Motor neuron (in vitro differentiated cells): Measurements from ENCODE around the gene NRDC. TPM values are rescaled to one million over a fixed set of nuclear protein-coding genes. Genes with fewer than 3 reads are reported as not detected.

Source experiments
- ATAC-seq, 8 experiments: fragments of 200-7000 bp; cut with Tn5 transposase; replicated peaks in 6 of 8; 2 replicates each; pipeline ENCODE4 v1.8.0; 2021; ENCODE audit warnings: mild to moderate bottlenecking in 8 of 8, moderate library complexity in 8 of 8
- H3K27ac ChIP-seq, 2 donors: fragments of 250-450 bp; sonication (Bioruptor Pico); 2 replicates each; pipeline ENCODE4 v1.9.0; 2021; ENCODE audit warnings: antibody characterized with exemption in 2 of 2, mild to moderate bottlenecking in 2 of 2, moderate library complexity in 1 of 2
- H3K4me1 ChIP-seq, 2 donors: fragments of 250-450 bp; sonication (Bioruptor Pico); replicated peaks in 1 of 2; 2 replicates each; pipeline ENCODE4 v1.6.1; 2021; ENCODE audit warnings: antibody characterized with exemption in 2 of 2, mild to moderate bottlenecking in 2 of 2, moderate library complexity in 1 of 2
- H3K4me3 ChIP-seq, 5 donors: fragments of 250-450 bp; sonication (Bioruptor Pico); 2 replicates each; pipeline ENCODE4 v1.9.0; 2021; ENCODE audit warnings: antibody characterized with exemption in 5 of 5, mild to moderate bottlenecking in 5 of 5, moderate library complexity in 4 of 5
- WGBS, 10 experiments: fragments of 450-650 bp; shearing (Covaris generic); methylation state at CpG; one replicate each; pipeline ENCODE4 v1.0.0; 2022; 5-methylcytosine and 5-hydroxymethylcytosine counted together
- in situ Hi-C, 9 experiments: fragments of 400-800 bp; cut with MboI; loops; one replicate each; pipeline ENCODE4 v1.15.0; 2021; ENCODE audit warnings: low sequenced_read_pairs in 9 of 9, low pct_unique_long_range_greater_than_20kb in 2 of 9; ENCODE audit not compliant: unreplicated experiment in 9 of 9
- total RNA-seq, 8 experiments: library from RNA; unstranded; fragments of 300-600 nt; gene quantifications; 2 replicates each; pipeline versions ENCODE4 v1.2.3 to v1.2.4, GENCODE V29; 2022

NRDC gene
- total RNA-seq, 8 experiments from 2014 or later, result 74.2 to 140 (median 98.1) TPM

DNA sequence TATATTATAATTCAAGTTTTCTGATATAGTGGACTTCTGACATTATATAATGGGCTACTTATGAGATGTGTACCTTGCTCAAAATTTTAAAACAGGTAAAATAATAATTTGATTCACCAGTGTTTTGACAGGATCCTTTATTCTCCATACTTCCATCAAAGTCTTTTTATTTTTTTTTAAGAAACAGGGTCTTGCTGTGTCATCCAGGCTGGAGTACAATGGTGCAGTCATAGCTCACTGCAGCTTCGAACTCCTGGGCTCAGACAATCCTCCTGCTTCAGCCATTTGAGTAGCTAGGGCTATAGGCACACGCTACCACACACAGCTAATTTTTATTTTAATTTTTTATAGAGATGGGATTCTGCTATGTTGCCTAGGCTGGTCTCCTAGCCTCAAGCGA lies 129.4 kb downstream of the NRDC start:
- WGBS, 10 experiments, result 93 to 100% (median 100%) methylated on average over 1 to 3 of the region's 3 CpGs; no CpG with 5 or more reads in 3 of the 10 experiments
- Histone ChIP-seq H3K27ac (no peak overlapping the region), H3K4me1 (no peaks in the 10 kb centered on the region), H3K4me3 (no peak overlapping the region)
- no peak for ATAC-seq
- in situ Hi-C loops, result no loop called here

DNA sequence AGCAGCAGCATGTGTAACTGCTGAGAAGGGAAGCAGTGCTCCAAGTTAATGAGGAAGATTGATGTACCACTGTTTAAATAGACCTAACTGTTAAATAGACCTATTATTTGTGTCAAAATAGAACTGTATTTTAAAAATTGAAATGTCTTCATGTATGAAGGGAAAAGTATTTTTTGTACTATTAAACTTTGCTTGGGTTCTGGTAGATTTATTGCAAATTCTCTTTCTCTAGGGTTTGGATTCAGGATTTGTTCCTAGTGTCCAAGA lies 133.3 kb downstream of the NRDC start:
- Histone ChIP-seq H3K4me3 (no peak overlapping the region), H3K4me1 (no peaks in the 10 kb centered on the region), H3K27ac (no peak overlapping the region)
- in situ Hi-C loops, result no loop called here
- ATAC-seq, result no peak

DNA sequence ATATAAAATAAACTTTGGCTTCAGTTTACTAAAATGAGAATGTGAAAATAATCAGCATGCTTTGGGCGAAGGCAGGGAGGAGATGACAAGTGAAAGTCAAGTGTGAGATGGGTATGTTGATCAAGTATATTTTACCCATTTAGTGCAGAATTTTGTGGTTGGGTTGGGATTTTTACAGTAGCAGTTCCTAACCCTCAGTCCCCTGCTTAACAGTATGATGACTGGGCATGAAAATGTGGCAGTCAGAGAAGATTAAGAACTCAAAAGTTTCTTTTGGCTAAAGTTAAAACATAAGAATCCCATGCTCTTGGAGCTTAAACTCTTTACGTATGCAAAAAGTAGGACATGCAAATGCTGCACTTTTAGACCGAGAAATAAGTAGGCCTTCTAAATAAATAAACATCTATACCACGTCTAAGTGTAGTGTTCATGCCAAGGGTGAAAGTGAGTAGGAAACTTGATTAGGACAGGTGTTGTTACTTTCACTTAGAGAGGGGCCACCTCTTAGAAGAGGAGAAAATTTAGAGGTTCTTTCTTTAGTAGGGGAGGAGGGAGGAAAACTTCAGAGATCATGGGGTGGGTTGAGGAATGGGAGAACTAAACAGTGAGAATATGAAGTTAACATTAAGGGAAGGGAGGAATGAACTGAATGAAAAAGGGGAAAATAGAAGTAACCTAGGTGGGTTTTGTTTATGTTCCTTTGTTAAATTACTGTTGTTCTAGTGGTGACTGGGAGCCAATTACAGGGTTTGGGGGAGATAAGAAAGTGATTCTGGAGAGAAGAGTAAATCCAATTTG lies 133.8 kb downstream of the NRDC start:
- in situ Hi-C loops, result no loop called here

DNA sequence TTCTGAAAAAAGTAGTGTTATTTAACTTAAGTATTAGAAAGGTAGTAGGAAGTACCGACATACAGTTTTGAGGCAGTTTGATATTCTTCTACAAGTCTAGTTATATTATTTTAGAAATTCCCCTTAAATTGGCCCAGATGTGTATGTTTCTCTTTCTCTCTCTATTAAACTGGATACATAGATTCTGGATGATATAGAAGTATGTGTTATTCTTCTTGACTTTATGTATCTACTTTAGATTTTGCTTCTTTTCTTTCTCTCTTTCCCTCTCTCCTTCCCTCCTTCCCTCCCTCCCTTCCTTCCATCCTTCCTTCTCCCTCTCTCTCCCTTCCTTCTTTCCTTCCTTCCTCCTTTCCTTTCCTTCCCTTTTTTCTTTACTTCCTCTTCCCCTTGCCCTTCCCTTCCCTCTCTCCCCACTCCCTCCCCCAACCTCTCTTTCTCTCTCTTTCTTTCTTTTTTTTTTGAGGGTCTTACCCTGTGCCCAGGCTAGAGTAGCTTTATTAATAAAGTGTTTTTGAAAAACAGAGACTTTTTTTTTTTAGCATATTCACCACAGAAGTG lies 137.3 kb downstream of the NRDC start:
- Histone ChIP-seq H3K4me1 (peaks cover 0 to 6% of the 10 kb centered on the region in 2 donors), H3K27ac (no peak overlapping the region), H3K4me3 (no peak overlapping the region)
- in situ Hi-C loops, result no loop called here
- no peak for ATAC-seq
- WGBS, 10 experiments, result 80 to 100% (median 100%) methylated on average over 1 of the region's 1 CpG

More for the DNA sequence above, 133.8 kb downstream of the NRDC start:
- WGBS, 10 experiments, result 54 to 100% (median 92%) methylated on average over 1 to 4 of the region's 4 CpGs
- H3K4me3 ChIP-seq, result no peak overlapping the region
- no peak for ATAC-seq
- H3K27ac ChIP-seq, result no peak overlapping the region
- H3K4me1 ChIP-seq, result no peaks in the 10 kb centered on the region

DNA sequence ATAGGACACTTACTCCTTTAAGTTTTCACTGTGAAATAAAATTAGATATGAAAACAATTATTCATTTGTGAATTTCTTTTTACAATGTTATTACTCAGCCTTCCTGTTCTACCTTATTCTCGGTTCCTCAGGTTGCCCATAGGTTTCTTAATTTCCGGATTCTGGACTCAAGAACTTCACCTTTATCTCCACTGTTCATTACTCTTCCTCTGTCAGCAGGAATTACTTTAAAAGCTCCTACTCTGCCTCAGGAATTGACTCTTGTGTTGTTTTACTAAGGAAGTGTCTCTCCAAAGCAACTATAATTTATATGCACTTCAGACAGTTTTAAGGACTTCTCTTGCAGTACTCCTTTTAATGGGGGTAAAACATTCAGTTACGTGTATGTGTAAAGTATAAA lies 137.9 kb downstream of the NRDC start:
- WGBS, 10 experiments, result 83 to 100% (median 95%) methylated on average over 1 to 3 of the region's 3 CpGs; no CpG with 5 or more reads in 1 of the 10 experiments
- ATAC-seq, result no peak
- in situ Hi-C loops, result no loop called here

More for the DNA sequence above, 137.9 kb downstream of the NRDC start:
- Histone ChIP-seq H3K27ac (no peak overlapping the region), H3K4me1 (peaks cover 0 to 6% of the 10 kb centered on the region in 2 donors), H3K4me3 (no peak overlapping the region)

Other genes with a start within 250 kb of the NRDC start
- gene RAB3B, start 112.0 kb upstream of the NRDC start, total RNA-seq, result 10 to 100 TPM in 5 of 8 experiments, under 1 TPM in 3; 0.10 to 36.5 (median 15.9) TPM
- gene KTI12, start 155.1 kb upstream of the NRDC start, total RNA-seq, result 10 to 100 TPM in 7 of 8 experiments, 1 to 10 TPM in 1; 7.4 to 19.4 (median 13.6) TPM
- gene TXNDC12, start 176.5 kb upstream of the NRDC start, total RNA-seq, result 10 to 100 TPM; 33.0 to 56.4 (median 40.5) TPM
- gene BTF3L4, start 177.6 kb upstream of the NRDC start, total RNA-seq, result 100 to 1,000 TPM in 5 of 8 experiments, 10 to 100 TPM in 3; 35.4 to 266 (median 173) TPM